ENCODE data around the gene CRP.

GRCh38 chr1:159746666-159747065 lies 32.3 kb upstream of the CRP start:
- no peak for TF ChIP-seq POLR2A (IDR thresholded peaks at IDR 0.05)
- TF ChIP-seq CTCF (IDR thresholded peaks at IDR 0.05) = no peak
